PC-3 (cell line): ENCODE measurements around the gene RPL5. TPM values are rescaled to one million over a fixed set of nuclear protein-coding genes. Genes with fewer than 3 reads are reported as not detected.

ENCODE experiments used
- ATAC-seq: fragments of 200-7000 bp; cut with Tn5 transposase; 2 replicates; pipeline ENCODE4 v1.9.1; 2020; ENCODE audit warnings: mild to moderate bottlenecking, moderate library complexity
- BruUV-seq: library from RNA; stranded (reverse); fragments of 400-500 nt; replicated peaks from 2 replicates; lab custom pipeline; 2021; lab: Mats Ljungman, UMichigan
- CTCF ChIA-PET: fragments of 300-600 bp; sonication (Branson Sonifier 250); formaldehyde crosslinking; loops from one replicate; lab custom pipeline; 2022; ENCODE audit warnings: antibody characterized with exemption; lab: Charles Lee
- POLR2A ChIA-PET: fragments of 300-600 bp; sonication (Branson Sonifier 250); formaldehyde crosslinking; loops from one replicate; lab custom pipeline; 2022; ENCODE audit warnings: antibody characterized with exemption; ENCODE audit not compliant: unreplicated experiment; lab: Charles Lee
- DNase-seq: peaks from one replicate; pipeline ENCODE4 v3.0.0-alpha.2; 2015
- H2AFZ ChIP-seq: fragments of 300-600 bp; sonication (generic); 2 replicates; pipeline ENCODE4 v1.6.0; 2016; ENCODE audit warnings: antibody characterized with exemption, low read length
- H3F3A ChIP-seq: fragments of 300-600 bp; sonication (generic); one replicate; pipeline ENCODE4 v1.6.0; 2017; ENCODE audit warnings: antibody characterized with exemption, low read length, control low read depth, mild to moderate bottlenecking; ENCODE audit not compliant: unreplicated experiment
- H3K27ac ChIP-seq: fragments of 300-600 bp; sonication (generic); 2 replicates; pipeline ENCODE4 v1.5.1; 2016; ENCODE audit warnings: mild to moderate bottlenecking, low read length
- H3K27me3 ChIP-seq: fragments of 300-600 bp; sonication (generic); 2 replicates; pipeline ENCODE4 v1.6.1; 2016; ENCODE audit warnings: low read length, mixed read lengths
- H3K36me3 ChIP-seq: fragments of 300-600 bp; sonication (generic); 2 replicates; pipeline ENCODE4 v1.6.1; 2016; ENCODE audit warnings: low read depth, mixed run types, low read length, mixed read lengths
- H3K4me1 ChIP-seq: fragments of 300-600 bp; sonication (generic); 2 replicates; pipeline ENCODE4 v1.5.1; 2016; ENCODE audit warnings: low read length; ENCODE audit not compliant: insufficient read depth
- H3K4me2 ChIP-seq: fragments of 300-600 bp; sonication (generic); 2 replicates; pipeline ENCODE4 v1.6.0; 2016; ENCODE audit warnings: low read length
- H3K4me3 ChIP-seq: fragments of 300-600 bp; sonication (generic); 2 replicates; pipeline ENCODE4 v1.5.1; 2016; ENCODE audit warnings: mild to moderate bottlenecking, low read length, mixed read lengths
- H3K79me2 ChIP-seq: fragments of 300-600 bp; sonication (generic); 2 replicates; pipeline ENCODE4 v1.6.1; 2017; ENCODE audit warnings: low read length, mixed read lengths
- H3K9ac ChIP-seq: fragments of 300-600 bp; sonication (generic); 2 replicates; pipeline ENCODE4 v1.6.0; 2016; ENCODE audit warnings: mild to moderate bottlenecking, low read length
- H3K9me2 ChIP-seq: fragments of 300-600 bp; sonication (generic); replicated peaks from 2 replicates; pipeline ENCODE4 v1.6.1; 2016; ENCODE audit warnings: mixed run types, low read length, mixed read lengths
- H3K9me3 ChIP-seq: fragments of 300-600 bp; sonication (generic); 2 replicates; pipeline ENCODE4 v1.6.1; 2016; ENCODE audit warnings: low read length, mixed read lengths
- H4K20me1 ChIP-seq: fragments of 300-600 bp; sonication (generic); 2 replicates; pipeline ENCODE4 v1.6.1; 2016; ENCODE audit warnings: low read length, mixed read lengths
- CTCF ChIP-seq: fragments of 300-600 bp; sonication (generic); conservative IDR thresholded peaks from 2 replicates; pipeline ENCODE4 v1.5.1; 2017; ENCODE audit warnings: antibody characterized with exemption, low read depth, mild to moderate bottlenecking, low read length
- EZH2 ChIP-seq: fragments of 300-600 bp; sonication (generic); IDR thresholded peaks from one replicate; pipeline ENCODE4 v1.6.1; 2017; ENCODE audit warnings: antibody characterized with exemption, mild to moderate bottlenecking, low read length; ENCODE audit not compliant: unreplicated experiment
- EZH2phosphoT487 ChIP-seq: fragments of 300-600 bp; sonication (generic); IDR thresholded peaks from 2 replicates; pipeline ENCODE4 v1.6.1; 2018; ENCODE audit warnings: mild to moderate bottlenecking, antibody characterized with exemption, low read length, borderline replicate concordance
- intact Hi-C: fragments of 100-400 bp; cut with micrococcal nuclease; formaldehyde crosslinking; loops from 2 replicates; pipeline ENCODE4 v1.9.0; 2023
- total RNA-seq: library from RNA; depleted of rRNA; stranded (reverse); fragments of >200 nt; gene quantifications from 2 replicates; pipeline ENCODE4 v1.2.3, GENCODE V29; 2014; rRNA removed

The RPL5 gene
- total RNA-seq, 1 experiment from 2014 or later = 1,285 TPM

- TF ChIP-seq EZH2phosphoT487 (no peak), CTCF (no peak), EZH2 (no peak)
- BruUV-seq = no TSS peak
- H4K20me1 ChIP-seq = no peaks in the 10 kb centered on the region
- H3K4me3 ChIP-seq = no peak overlapping the region
- H3K9me2 ChIP-seq = no peaks in the 10 kb centered on the region
- peak overlapping the region; percentile 27; the same call in 1 of the 2 replicates for H3K4me2 ChIP-seq
- DNase-seq (no peak), ATAC-seq (no peak)
- intact Hi-C loops = no loop called here
- no peak overlapping the region for H2AFZ ChIP-seq
- H3K9ac ChIP-seq = no peak overlapping the region
- no peaks in the 10 kb centered on the region for H3K36me3 ChIP-seq
- peaks cover 16% of the 10 kb centered on the region for H3K4me1 ChIP-seq
- no peaks in the 10 kb centered on the region for H3K27me3 ChIP-seq
- ChIA-PET POLR2A (no interaction called here), CTCF (no interaction called here)
- no peaks in the 10 kb centered on the region for H3K79me2 ChIP-seq
- H3K27ac ChIP-seq = no peak overlapping the region
- peaks cover 4% of the 10 kb centered on the region for H3F3A ChIP-seq
- H3K9me3 ChIP-seq = no peaks in the 10 kb centered on the region
Observed at GRCh38 chr1:92887465-92887864, 55.6 kb downstream of the RPL5 start.

Other genes starting within 250 kb of the RPL5 start
- 38.2 and 65.5 TPM in 2 replicates for gene EVI5, start 46.9 kb upstream of the RPL5 start, total RNA-seq
- gene DIPK1A, start 129.4 kb downstream of the RPL5 start, total RNA-seq = 1.0 and 2.1 TPM in 2 replicates
- gene MTF2, start 247.2 kb downstream of the RPL5 start, total RNA-seq = 15.3 and 25.3 TPM in 2 replicates